CD4-positive, alpha-beta T cell treated with Interleukin-4 for 4 hours (primary cell): ENCODE measurements around the gene APCDD1.
"Not testable (repeated sequence)": the region's sequence is repeated elsewhere in the genome, so short reads cannot be mapped to it uniquely, and the experiment has no call there.

Source experiments
- DNase-seq: peaks from one replicate; pipeline ENCODE4 v3.0.0-alpha.2; 2020

The APCDD1 gene

GRCh38 chr18:10463741-10464140, 9.3 kb downstream of the APCDD1 start:
- no peak for DNase-seq

GRCh38 chr18:10464161-10464648, 9.8 kb downstream of the APCDD1 start:
- DNase-seq = not testable (repeated sequence)

GRCh38 chr18:10465174-10465939, 10.9 kb downstream of the APCDD1 start:
- DNase-seq = no peak

GRCh38 chr18:10470429-10470828, 16.0 kb downstream of the APCDD1 start:
- no peak for DNase-seq

GRCh38 chr18:10471574-10471973, 17.1 kb downstream of the APCDD1 start:
- DNase-seq = no peak

GRCh38 chr18:10473132-10473531, 18.7 kb downstream of the APCDD1 start:
- no peak for DNase-seq

- no peak for DNase-seq
These were observed 19.9 kb downstream of the APCDD1 start for GRCh38 chr18:10474309-10474708.

GRCh38 chr18:10475276-10475653, 20.8 kb downstream of the APCDD1 start:
- no peak for DNase-seq

- no peak for DNase-seq
These were observed 21.3 kb downstream of the APCDD1 start for GRCh38 chr18:10475654-10476291.

GRCh38 chr18:10476338-10476791, 21.9 kb downstream of the APCDD1 start:
- DNase-seq = no peak

- no peak for DNase-seq
These were observed 22.9 kb downstream of the APCDD1 start for GRCh38 chr18:10477121-10477862.

GRCh38 chr18:10477863-10478260, 23.4 kb downstream of the APCDD1 start:
- DNase-seq = no peak

GRCh38 chr18:10481831-10482230, 27.4 kb downstream of the APCDD1 start:
- no peak for DNase-seq

GRCh38 chr18:10482363-10482984, 28.0 kb downstream of the APCDD1 start:
- no peak for DNase-seq

- no peak for DNase-seq
These were observed 28.8 kb downstream of the APCDD1 start for GRCh38 chr18:10482985-10483949.

GRCh38 chr18:10485475-10485874, 31.0 kb downstream of the APCDD1 start:
- DNase-seq = no peak

GRCh38 chr18:10486362-10486761, 31.9 kb downstream of the APCDD1 start:
- DNase-seq = no peak

GRCh38 chr18:10487154-10487553, 32.7 kb downstream of the APCDD1 start:
- no peak for DNase-seq

- no peak for DNase-seq
These were observed 33.6 kb downstream of the APCDD1 start for GRCh38 chr18:10488017-10488416.

- peak; percentile 30 for DNase-seq
These were observed 36.1 kb downstream of the APCDD1 start for GRCh38 chr18:10490401-10491165.

GRCh38 chr18:10495936-10496335, 41.5 kb downstream of the APCDD1 start:
- DNase-seq = no peak
